ENCODE results near the gene NDUFB7.
"Not testable (repeated sequence)": the region's sequence is repeated elsewhere in the genome, so short reads cannot be mapped to it uniquely, and the experiment has no call there.

NDUFB7 gene

DNA sequence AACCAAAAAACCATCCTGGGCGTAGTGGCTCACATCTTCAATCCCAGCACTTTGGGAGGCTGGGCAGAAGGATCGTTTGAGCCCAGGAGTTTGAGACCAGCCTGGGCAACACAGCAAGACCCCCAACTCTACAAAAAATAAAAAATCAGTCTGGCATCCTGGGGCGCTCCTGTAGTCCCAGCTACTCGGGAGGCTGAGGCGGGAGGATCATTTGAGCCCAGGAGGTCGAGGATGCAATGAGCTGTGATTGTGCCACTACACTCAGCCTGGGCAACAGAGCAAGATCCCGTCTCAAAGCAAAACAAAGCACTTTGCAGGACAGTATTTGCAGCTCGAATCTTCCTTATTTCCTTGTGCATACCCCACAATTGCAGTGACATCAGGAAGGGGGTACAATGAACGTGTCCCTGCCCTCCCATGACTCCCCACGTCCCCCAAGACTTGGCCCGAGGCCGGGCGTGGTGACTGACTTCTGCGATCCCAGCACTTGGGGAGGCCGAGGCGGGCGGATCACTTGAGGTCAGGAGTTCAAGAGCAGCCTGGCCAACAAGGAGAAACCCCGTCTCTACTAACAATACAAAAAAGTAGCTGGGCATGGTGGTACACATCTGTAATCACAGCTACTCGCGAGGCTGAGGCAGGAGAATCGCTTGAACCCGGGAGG lies 870 bp downstream of the NDUFB7 start:
- DNase-seq = no peak

DNA sequence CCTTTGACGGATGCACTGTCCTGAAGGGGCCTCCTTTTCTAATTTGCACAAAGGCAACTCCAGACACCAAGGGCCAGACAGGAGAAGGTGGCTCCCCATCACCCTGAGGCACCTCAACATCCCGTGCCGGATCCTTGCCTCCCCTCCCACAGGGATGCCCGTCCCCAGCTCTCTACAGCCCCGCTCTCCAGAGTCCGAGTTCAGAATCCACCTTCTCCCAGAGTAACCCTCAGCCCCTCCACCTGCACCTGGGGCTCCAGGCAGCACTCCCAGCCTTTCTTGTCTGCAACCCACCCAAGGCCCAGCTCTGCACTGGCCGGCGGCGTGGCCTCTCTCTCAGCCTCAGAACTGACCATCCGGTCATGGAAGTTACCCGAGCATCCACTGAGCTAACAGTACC lies 4.8 kb downstream of the NDUFB7 start:
- no peak for DNase-seq

DNA sequence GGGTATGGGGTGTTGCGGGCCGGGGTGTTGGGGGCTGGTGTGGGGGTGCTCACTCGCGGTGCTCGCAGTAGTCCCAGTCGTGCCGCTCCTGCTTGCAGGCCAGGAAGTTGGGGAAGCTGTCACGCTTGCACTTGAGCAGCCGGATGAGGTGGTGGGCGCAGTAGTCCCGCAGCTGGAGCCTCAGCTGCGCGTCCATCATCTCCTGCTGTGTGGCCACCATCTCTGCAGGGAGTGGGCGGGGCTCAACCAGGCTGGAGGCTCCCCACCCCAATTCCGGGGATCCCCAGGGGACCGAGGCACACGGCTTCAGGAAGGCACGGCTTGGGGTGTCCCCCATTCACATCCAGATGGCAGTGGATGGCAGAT lies 5.2 kb downstream of the NDUFB7 start:
- DNase-seq = no peak

DNA sequence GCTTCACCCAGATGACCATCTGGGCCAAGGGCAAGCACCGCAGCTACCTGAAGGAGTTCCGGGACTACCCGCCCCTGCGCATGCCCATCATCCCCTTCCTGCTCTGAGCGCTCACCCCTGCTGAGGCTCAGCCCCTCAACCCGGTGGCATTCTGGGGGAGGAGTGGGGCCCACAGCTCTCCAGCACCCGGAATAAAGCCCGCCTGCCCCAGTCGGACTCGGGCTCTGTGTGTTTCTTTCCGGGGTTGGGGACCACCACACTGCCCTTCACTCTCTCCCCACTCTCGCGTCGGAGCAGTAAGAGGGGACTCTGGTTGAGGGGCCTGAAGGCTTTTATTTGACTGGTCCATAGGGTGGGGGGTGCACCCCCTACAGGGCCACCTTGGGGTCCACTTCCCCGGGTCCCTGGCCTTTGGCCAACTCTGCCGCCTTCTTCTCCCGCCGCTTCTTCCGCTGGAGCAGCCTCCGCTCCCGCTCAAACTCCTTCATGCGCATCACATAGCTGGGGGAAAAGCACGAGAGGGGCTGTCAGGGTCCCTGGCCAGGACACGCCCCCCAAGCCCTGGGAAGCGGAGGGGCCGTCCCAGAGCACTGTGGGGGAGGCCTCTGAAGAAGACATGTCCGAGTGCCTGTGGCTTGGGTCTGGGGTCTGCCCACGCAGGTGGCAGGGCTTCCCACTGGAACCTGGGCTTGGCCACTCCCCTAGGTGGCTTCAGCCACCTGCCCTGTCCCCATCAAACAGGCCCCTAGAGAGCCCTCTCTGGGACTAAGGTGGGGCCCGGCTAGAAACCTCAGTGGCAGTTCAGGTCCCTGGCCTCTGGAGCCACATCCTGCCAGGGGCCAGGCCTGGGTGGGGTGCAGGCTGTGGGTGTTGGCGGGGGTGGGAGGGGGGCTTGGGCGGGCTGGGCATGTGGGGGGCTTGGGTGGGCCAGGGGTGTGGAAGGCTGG lies 5.8 kb downstream of the NDUFB7 start:
- no peak for DNase-seq

DNA sequence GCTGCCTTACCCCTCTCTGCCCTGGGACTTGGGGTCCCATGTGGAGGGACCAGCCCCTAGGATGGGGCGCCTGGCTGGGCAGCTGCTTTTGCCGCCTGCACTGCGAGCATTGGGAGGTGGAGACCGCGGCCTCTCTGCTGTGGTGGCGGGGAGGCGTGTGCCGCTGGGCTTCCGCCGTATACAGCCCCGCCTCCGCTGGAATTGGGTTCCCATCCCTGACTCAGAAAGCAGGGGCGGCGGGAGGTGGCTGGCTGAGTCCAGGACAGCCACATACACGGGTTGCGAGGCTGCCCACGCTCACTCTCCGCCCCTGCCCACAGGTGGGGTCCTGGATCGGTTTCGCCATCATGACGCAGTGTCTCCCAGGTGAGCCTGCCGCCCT lies 6.6 kb downstream of the NDUFB7 start:
- DNase-seq = no peak

DNA sequence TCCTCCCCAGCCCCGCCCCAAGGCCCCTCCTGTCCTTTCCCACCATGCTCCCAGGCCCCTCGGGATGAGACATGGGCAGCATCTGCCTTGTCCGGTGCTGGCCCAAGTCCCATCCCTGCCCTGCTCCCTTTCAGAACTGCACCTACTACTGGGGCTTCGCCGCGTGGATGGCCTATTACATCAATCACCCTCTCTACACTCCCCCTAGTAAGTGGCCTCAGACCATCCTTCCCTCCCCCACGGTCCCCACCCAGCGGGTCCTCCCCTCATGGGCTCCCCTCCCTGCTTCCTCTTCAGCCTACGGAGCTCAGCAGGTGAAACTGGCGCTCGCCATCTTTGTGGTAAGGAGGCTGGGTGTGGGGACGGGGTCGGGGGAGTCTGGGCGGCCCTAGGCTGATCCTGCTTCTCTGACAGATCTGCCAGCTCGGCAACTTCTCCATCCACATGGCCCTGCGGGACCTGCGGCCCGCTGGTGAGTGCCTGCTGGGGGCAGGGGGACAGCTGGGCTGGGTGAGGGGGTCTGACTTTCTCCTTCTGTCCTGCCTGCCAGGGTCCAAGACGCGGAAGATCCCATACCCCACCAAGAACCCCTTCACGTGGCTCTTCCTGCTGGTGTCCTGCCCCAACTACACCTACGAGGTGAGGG lies 7.1 kb downstream of the NDUFB7 start:
- not testable (repeated sequence) for DNase-seq

DNA sequence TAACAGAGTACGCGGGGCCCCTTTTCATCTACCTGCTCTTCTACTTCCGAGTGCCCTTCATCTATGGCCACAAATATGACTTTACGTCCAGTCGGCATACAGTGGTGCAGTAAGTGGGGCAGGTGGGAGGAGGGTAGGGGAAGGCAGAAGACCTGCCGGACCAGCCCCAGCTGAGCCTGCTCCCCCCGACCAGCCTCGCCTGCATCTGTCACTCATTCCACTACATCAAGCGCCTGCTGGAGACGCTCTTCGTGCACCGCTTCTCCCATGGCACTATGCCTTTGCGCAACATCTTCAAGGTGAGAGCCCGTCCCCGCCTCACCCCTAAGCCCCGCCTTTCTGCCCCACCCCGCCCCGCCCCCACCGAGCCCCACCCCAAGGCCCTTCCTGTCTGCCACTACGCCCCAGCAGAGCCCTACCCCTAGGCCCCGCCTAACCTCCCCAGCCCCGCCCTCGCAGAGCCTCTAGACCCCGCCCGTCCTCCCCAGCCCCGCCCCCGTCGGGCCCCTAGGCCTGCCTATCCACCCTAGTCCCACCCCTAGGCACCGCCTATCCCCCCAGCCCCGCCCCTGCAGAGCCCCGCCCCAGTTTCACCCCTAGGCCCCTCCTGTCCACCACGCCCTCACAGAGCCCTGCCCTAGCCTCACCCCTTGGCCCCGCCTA lies 7.7 kb downstream of the NDUFB7 start:
- no peak for DNase-seq

DNA sequence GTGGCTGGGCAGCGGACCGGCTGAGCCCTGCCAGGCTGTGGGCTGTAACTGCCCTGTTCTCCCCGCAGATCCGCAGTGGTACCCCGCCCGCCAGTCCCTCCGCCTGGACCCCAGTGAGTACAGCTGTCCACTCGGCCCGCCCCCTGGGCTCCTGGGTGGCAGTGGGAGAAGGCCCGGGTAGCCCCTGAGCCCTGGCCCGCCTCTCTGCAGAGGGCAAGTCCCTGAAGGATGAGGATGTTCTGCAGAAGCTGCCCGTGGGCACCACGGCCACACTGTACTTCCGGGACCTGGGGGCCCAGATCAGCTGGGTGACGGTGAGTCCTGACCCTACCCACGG lies 8.3 kb downstream of the NDUFB7 start:
- no peak for DNase-seq

DNA sequence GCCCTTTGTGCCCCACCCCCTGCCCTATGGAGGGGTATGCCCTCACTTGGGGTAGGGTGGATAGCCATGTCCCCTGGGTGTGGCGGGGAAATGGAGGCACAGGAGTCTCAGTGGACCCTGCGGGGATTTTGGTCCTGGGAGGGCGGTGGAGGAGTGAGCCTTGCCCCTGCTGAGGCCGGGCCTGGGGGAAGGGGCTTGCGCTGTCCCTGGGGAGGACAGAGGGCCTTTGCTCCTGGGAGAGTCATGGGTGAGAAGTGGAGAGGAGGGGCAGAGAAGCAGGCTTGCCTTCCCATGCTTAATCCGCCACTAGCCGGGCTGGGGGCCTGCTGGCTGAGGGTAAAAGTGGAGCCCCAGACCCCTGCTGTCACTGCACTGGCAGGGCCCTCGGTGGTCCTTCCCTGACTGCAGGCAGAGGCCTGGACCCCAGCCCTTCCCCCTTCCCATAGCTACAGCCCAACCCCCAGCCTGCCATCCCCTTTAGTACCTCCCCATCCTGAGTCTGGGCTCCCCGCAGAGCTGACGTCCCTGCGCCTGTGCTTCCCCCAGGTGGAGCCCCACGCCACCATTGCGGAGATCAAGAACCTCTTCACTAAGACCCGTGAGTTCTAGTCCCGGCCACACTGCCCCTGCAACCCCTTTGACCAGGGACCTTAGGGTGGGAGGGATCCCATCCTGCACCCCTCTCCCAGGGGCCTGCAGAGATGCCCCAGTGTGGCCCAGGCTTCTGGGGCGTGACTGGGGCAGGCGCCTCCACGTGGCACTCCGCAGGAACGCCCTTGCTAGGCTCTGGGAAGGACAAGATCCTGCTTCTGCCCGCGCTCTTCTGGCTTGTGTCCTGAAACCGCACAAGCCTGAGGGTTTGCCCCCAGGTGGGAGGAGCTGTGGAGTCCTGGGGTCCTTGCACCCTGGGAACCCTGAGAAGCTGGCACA lies 8.9 kb downstream of the NDUFB7 start:
- DNase-seq = peak; percentile 23

DNA sequence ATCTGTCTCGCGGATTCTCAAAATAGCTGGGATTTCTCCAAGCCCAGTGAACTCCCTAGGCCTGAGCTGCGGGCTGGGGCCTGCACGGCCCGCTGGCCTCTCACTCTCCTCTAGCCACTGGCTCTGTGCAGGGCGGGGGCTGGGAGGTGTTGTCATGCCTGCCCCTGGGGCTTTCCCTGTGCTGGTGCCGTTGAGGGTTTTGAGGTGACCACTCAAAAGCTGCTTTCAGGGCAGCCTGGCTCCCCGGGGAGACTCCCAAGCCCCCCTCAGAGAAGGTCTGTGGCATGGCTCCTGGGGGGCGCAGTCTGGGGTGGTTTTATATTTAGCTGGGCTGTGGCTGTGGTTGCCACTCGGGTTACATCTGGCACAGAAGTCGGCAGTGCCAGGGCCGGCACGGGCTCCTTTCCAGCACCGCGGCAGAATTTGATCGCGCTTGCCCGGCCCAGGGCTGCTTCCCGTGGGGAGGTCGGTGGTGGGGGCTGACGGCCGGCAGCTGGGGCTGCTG lies 10.0 kb downstream of the NDUFB7 start:
- peak; percentile 74 for DNase-seq

DNA sequence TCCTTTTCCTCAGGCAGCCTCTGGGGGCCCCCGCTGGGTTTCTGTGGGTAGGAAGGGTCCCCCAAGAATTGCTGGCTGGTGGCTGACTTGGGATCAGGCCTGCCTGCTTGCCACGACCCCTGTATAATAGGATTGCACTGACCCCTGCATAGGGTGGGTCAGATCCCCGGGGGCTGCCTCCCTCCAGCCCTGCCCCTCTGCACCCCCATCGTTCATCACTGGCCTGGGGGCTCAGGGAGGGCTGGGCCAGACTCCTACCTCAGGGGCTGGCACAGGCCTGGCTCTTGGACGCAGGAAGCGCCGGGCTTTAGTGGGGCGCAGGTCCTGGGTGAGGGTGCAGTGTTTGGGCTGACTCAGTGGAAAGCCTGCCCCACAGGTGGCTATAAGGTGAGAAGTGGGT lies 10.6 kb downstream of the NDUFB7 start:
- no peak for DNase-seq

DNA sequence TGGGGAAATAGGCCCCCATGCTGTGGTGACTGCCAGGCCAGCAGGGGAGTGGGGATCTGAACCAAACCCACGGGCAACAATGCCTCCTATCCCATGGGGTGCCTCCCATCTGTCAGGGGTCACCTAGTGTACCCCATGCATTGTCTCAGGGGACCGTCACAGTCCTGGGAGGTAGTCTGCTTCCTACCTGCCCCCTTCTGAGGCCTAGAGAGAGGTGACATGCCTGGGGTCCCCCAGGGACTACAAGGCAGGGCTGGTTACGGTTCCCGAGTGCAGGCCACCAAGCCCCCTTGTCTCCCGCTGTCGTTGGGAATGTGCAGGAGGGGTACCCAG lies 11.1 kb downstream of the NDUFB7 start:
- DNase-seq = peak; percentile 31

DNA sequence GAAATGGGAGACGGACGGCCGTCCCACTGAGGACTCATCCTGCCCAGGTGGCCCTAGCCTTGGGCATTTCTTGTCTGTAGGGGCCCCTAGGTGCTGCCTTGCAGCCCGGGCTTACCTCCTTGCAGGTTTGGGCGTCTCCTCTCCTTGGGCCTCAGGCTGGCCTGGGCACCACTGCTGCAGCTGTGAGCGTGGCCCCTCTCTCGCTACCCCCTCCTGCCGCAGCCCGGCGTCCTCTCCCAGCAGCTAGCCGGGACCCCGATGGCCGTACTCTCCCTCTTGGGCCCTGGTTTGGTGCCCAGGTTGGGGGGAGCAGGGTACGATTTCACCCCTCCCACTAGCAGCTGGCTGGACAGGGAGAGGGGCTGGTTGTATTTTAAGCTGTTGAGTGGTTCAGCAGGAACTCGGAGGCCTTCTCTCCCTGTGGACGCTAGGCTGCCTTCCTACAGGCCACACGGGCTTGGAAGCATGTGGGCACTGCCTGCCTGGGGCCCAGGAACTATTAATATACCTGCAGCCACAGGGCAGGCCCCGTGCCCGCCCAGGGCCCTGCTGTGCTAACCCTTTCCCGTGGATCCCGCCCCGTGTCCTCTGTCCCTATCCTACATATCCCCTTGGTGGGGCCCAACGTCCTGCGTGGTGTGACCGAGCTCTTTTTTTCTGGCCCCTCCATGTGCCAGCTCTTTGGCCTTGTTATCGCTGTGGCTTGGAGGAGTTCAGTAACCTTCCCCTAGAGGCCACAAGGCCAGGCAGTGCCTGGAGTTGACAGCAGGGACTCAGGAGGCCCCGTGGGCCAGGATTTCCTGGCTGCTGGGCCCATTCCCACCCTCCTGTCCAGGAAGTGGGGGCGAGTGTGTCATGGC lies 11.7 kb downstream of the NDUFB7 start:
- peak; percentile 39 for DNase-seq

DNA sequence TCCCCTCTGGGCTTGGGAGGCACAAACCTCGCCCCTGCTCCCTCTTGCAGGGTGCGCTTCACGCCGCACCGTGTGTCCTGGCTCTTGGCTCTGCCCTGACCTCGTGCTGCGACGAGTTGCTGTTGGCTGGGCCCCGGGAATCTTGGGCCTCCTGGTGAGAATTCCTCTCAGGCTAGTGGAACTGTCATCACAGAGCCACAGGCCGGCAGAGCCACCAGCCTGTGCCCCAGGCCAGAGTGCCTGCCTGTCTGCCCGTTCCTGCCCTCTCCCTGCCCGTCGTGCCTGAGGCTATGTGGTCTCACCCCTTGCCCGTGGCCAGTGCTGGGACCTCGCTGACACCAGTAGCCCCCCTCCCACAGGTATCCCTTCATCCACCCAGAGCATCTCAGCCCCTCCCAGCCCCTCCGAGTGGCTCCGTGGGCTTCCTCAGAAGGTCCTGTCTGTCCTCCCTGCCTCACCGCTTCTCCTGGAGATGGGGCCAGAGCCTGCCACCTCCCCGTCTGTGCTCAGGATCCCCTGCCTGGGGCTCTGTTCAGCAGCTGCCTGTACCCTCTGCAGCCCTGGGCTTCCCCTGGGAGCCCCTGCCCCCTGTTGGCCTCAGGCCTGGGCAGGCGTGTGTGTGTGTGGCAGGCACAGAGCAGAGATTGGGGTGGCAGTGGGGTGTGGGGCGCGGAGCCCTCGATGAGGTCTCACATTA lies 13.3 kb downstream of the NDUFB7 start:
- no peak for DNase-seq

DNA sequence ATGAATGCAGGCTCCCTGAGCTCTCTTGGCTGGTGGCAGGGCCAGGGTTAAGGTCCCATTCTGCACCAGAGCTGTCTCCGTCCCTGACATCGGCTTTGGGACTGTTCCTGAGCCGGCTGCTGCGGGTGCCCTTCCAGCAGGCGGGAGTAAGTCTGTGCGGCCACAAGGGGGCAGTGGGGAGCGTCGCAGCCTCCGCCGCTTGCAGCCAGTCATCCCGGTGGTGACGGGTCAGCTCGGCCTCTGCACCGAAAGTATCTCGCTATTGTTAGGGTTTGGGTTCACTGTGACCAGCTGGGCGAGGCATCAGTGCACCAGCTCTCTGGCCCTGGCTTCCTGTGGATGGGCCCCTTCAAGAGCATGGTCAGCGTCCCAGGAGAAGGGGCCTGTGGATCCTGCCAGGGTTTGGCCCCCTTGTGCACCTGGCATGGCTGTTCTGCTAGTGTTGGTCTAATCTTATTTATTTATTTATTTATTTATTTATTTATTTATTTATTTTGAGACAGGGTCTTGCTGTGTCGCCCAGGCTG lies 15.1 kb downstream of the NDUFB7 start:
- DNase-seq = peak; percentile 74

DNA sequence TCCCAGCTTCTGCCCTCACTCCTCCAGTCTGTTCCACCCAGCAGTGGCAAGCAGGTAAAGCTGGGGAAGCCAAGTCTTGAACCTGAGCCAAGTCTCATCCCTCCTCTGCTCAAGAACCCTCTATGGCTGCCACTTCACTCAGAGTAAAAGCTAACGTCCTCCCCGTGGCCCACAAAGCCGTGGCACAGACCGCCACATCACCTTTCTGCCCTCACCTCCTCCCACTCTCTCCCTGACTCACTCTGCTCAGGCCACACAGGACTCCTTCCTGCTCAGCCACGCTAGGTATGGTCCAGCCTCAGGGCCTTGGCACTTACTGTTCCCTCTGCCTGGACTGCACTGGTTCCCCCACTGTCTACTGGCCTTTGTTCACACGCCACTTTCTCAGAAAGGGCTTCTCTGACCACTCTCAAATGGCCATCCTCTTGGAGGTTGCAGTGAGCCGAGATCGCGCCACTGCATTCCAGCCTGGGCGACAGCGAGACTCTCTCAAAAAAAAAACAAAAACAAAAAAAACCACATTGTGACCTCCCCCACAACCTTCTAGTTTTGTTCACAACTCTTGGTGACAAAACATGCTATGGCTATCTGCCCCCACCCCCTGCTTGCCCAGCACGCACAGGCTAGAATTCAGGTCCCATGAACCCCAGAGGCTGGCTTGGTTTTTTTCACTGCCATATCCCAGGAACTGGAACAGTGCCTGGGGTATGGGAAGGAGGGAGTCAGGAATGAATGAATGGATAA lies 15.8 kb downstream of the NDUFB7 start:
- DNase-seq = no peak

DNA sequence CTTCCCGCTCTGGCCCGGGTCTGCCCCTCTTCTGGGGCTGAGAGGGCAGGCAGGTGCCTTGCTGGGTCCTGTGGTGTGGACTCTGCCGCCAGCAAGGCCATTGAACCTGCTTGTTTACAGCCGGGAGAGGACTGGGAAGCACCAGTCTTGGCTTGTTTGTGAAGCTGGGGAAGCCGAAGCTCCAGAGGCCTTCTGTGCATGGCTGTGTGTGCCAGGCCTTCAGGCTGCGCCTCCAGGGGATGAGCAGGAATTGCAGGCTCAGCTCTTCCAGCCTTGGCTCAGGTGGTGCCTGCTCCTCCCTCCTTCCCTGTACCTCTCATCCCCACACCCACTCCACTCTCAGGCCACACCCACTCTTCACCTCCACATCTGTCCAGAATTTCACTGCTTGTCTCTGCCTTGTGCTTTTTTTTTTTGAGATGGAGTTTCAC lies 17.5 kb downstream of the NDUFB7 start:
- DNase-seq = no peak

DNA sequence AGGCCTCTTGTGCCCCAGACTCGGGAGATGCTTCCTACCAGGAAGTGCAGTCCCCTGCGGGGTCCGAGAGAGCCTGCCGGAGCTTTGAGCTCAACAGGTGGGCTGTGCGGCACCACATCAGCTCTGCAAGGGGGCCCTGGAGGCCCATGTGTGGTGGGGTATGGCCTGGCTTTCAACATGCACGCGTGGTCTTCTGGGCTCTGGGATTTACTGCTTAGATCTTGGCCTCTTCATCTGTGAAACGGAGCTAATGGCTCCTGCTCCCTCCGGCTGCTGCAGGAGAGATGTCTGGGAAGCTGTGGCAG lies 18.0 kb downstream of the NDUFB7 start:
- DNase-seq = no peak

DNA sequence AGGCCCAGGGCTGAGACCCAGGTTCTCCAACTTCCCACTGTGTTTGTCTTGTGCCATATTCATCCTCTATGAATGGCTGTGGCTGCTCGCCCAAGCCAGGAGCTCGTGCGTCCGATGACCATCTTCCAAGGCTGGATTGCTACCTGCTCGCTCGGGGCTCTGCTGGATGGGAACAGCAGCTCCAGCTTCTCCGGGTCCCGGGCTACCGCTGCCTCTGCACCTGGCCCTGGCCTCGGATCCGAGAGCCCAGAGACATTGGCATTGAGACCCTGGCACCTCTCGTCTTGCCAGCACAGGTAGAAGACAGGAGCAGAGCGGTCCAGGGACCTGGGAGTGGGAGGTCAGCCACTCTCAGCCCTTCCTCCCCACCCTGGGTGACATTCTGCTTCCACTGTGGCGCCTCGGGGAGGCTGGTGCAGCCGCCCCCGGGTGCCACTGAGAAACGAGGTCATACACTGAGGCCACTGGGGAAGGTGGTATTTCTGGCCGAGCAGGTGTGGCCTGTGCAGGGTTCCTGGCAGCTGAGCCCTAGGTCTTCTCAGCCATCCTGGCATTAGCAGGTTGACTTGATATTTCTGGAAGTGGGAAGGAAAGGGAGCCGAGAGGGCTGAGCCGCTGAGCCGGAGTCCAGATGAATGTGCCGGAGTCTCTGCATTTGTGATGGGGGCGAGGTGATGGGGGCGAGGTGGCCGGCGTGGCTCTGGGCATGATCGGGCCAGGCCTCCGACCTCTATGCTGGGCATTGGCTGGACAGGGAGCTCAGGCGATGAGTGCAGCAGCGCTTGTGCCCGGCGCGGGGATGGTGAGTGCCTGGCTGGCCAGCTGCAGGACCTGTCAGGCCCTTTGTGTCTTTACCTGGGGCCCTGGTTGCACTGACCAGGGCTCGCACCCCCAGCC lies 18.6 kb downstream of the NDUFB7 start:
- no peak for DNase-seq
